GM12878 (cell line): Measurements from ENCODE around the gene KLHDC9. TPM values are rescaled to one million over a fixed set of nuclear protein-coding genes. Genes with fewer than 3 reads are reported as not detected.

Experiments
- ATAC-seq: fragments of 200-7000 bp; cut with Tn5 transposase; 3 replicates; pipeline ENCODE4 v1.9.1; 2020; ENCODE audit warnings: mild to moderate bottlenecking, moderate library complexity
- BruUV-seq: library from RNA; stranded (reverse); fragments of 400-500 nt; replicated peaks from 2 replicates; lab custom pipeline; 2021; lab: Mats Ljungman, UMichigan
- CTCF ChIA-PET: fragments of 300-600 bp; sonication (Branson Sonifier 250); formaldehyde crosslinking; extraction: SDS; loops from one replicate; lab custom pipeline; 2021; ENCODE audit warnings: inconsistent platforms; lab: Yijun Ruan, JAX
- POLR2A ChIA-PET: fragments of 350-600 bp; formaldehyde crosslinking; extraction: SDS; loops from one replicate; lab custom pipeline; 2021; ENCODE audit warnings: inconsistent platforms; lab: Charles Lee
- RAD21 ChIA-PET: fragments of 300-600 bp; sonication (Branson Sonifier 250); formaldehyde crosslinking; loops from one replicate; lab custom pipeline; 2023; ENCODE audit warnings: antibody characterized with exemption; ENCODE audit not compliant: unreplicated experiment; lab: Charles Lee
- SMC1A ChIA-PET: fragments of 300-600 bp; sonication (Branson Sonifier 250); formaldehyde crosslinking; loops from one replicate; lab custom pipeline; 2023; ENCODE audit not compliant: unreplicated experiment, uncharacterized antibody; lab: Charles Lee
- DNase-seq: peaks from one replicate; pipeline ENCODE4 v3.0.0-alpha.2; 2011; ENCODE audit warnings: low read depth, low spot score
- FAIRE-seq: peaks from 3 replicates; lab custom pipeline; 2011; peaks lifted over from hg19 to GRCh38; lab: Jason Lieb, UNC
- H2AFZ ChIP-seq: 2 replicates; pipeline ENCODE4 v1.6.0; 2011; ENCODE audit warnings: low read depth, low read length, control low read depth; ENCODE audit not compliant: control insufficient read depth
- H3K27ac ChIP-seq: 2 replicates; pipeline ENCODE4 v1.5.1; 2011; ENCODE audit warnings: control low read depth; ENCODE audit not compliant: control insufficient read depth, insufficient read depth
- H3K27me3 ChIP-seq, 2 experiments: replicated peaks in 1 of 2; 2 replicates each; pipeline versions ENCODE4 v1.6.0 to v1.6.1; 2011; ENCODE audit warnings: low read length in 1 of 2; ENCODE audit not compliant: control insufficient read depth in 2 of 2, insufficient read depth in 2 of 2
- H3K36me3 ChIP-seq, 2 experiments: 2 replicates each; pipeline ENCODE4 v1.5.1; 2011; ENCODE audit warnings: low read length in 1 of 2; ENCODE audit not compliant: control insufficient read depth in 2 of 2, insufficient read depth in 2 of 2
- H3K4me1 ChIP-seq: 2 replicates; pipeline ENCODE4 v1.6.1; 2011; ENCODE audit warnings: mild to moderate bottlenecking, low read length, moderate library complexity, mixed read lengths; ENCODE audit not compliant: control insufficient read depth, insufficient read depth
- H3K4me2 ChIP-seq: 2 replicates; pipeline ENCODE4 v1.6.0; 2011; ENCODE audit warnings: control low read depth; ENCODE audit not compliant: control insufficient read depth, insufficient read depth
- H3K4me3 ChIP-seq: fragments of 200-600 bp; sonication (generic); 2 replicates; pipeline ENCODE4 v1.5.1; 2016
- H3K79me2 ChIP-seq: 2 replicates; pipeline ENCODE4 v1.6.0; 2011; ENCODE audit warnings: low read length; ENCODE audit not compliant: control insufficient read depth, insufficient read depth
- H3K9ac ChIP-seq: 2 replicates; pipeline ENCODE4 v1.8.0; 2011; ENCODE audit warnings: low read length, control low read depth, mixed read lengths; ENCODE audit not compliant: control insufficient read depth, insufficient read depth
- H3K9me3 ChIP-seq: replicated peaks from 3 replicates; pipeline ENCODE4 v1.5.1; 2011; ENCODE audit warnings: mild to moderate bottlenecking, low read length; ENCODE audit not compliant: control insufficient read depth, insufficient read depth
- H4K20me1 ChIP-seq: 2 replicates; pipeline ENCODE4 v1.6.0; 2011; ENCODE audit not compliant: control insufficient read depth, insufficient read depth
- JUNB ChIP-seq: IDR thresholded peaks from 2 replicates; pipeline ENCODE4 v1.6.1; 2016; ENCODE audit warnings: antibody characterized with exemption, mild to moderate bottlenecking
- MTA2 ChIP-seq: fragments of 450-650 bp; IDR thresholded peaks from 2 replicates; pipeline ENCODE4 v1.6.1; 2016; ENCODE audit warnings: low read depth, mild to moderate bottlenecking, moderate library complexity
- NBN ChIP-seq: fragments of 450-650 bp; IDR thresholded peaks from 2 replicates; pipeline ENCODE4 v1.6.1; 2016
- NFYA ChIP-seq: IDR thresholded peaks from 2 replicates; pipeline ENCODE4 v1.6.1; 2011; ENCODE audit warnings: low read depth, mild to moderate bottlenecking, low read length, improper control_type of control experiment, borderline replicate concordance
- NKRF ChIP-seq: fragments of 450-650 bp; conservative IDR thresholded peaks from 2 replicates; pipeline ENCODE4 v1.6.1; 2017; ENCODE audit warnings: mild to moderate bottlenecking, moderate library complexity
- POLR2AphosphoS2 ChIP-seq: IDR thresholded peaks from 2 replicates; pipeline ENCODE4 v1.6.1; 2011; ENCODE audit warnings: low read depth, mild to moderate bottlenecking, low read length, improper control_type of control experiment, moderate library complexity
- RAD21 ChIP-seq: IDR thresholded peaks from 2 replicates; pipeline ENCODE4 v1.6.1; 2011; ENCODE audit warnings: mild to moderate bottlenecking, low read depth, low read length, moderate library complexity; ENCODE audit not compliant: insufficient read depth
- SMAD5 ChIP-seq: IDR thresholded peaks from 2 replicates; pipeline ENCODE4 v1.6.1; 2016; ENCODE audit warnings: antibody characterized with exemption, low read depth
- SRF ChIP-seq, 2 experiments: IDR thresholded peaks; 2 replicates each; pipeline ENCODE4 v1.6.1; 2011; ENCODE audit warnings: low read depth in 2 of 2, low read length in 2 of 2, mild to moderate bottlenecking in 1 of 2, moderate library complexity in 1 of 2
- TAF1 ChIP-seq: IDR thresholded peaks from 2 replicates; pipeline ENCODE4 v1.6.1; 2011; ENCODE audit warnings: mild to moderate bottlenecking, low read depth, low read length, borderline replicate concordance
- WGBS: methylation state at CpG from one replicate; pipeline ENCODE4 v1.1.6; 2016; ENCODE audit warnings: low lambda C conversion rate; ENCODE audit not compliant: insufficient replicate concordance, insufficient coverage; ENCODE audit errors: missing lambda C conversion rate; 5-methylcytosine and 5-hydroxymethylcytosine counted together
- in situ Hi-C: fragments of 300-500 bp; cut with MboI; formaldehyde crosslinking; loops from 9 replicates; pipeline ENCODE4 v1.14.3; 2018; ENCODE audit warnings: mixed read lengths
- intact Hi-C: fragments of 100-400 bp; cut with micrococcal nuclease; formaldehyde crosslinking; loops from one replicate; pipeline ENCODE4 v1.14.2; 2022; ENCODE audit not compliant: unreplicated experiment
- polyA plus RNA-seq, 11 experiments: library from polyadenylated mRNA; depleted of rRNA in 4 of 11; unstranded in 6 of 11; stranded (reverse) in 5 of 11; fragments of >200 nt; fragmentation: Nextera tagmentation in 4 of 11; fragmentation: Illumina TruSeq in 1 of 11; extraction: Ambion mirVana in 4 of 11; extraction: Trizol in 1 of 11; gene quantifications; 1 replicate in 1 of 11; 2 replicates in 10 of 11; pipeline versions ENCODE4 v1.2.1 to v1.2.3, GENCODE V29; 2011 to 2016; ENCODE audit warnings: inconsistent platforms in 2 of 11, missing spikeins in 2 of 11, low read depth in 1 of 11
- total RNA-seq, 4 experiments: library from RNA; depleted of rRNA in 3 of 4; stranded (reverse); fragments of >200 nt in 3 of 4; fragmentation: Illumina TruSeq in 1 of 4; extraction: Trizol in 1 of 4; gene quantifications; 2 replicates each; pipeline versions ENCODE4 v1.2.1 to v1.2.3, GENCODE V29; 2013 to 2021
- TF ChIP-seq, protein P1 (sequence below): IDR thresholded peaks from 2 replicates; pipeline ENCODE4 v1.6.1; 2011; ENCODE audit warnings: borderline replicate concordance, low read depth, mild to moderate bottlenecking, moderate library complexity, low read length; ENCODE audit not compliant: insufficient read depth, poor library complexity, severe bottlenecking
- TF ChIP-seq, protein P2 (sequence below): fragments of 450-650 bp; IDR thresholded peaks from 2 replicates; pipeline ENCODE4 v1.6.1; 2018; ENCODE audit warnings: mild to moderate bottlenecking, low read depth, moderate library complexity; ENCODE audit not compliant: partially characterized antibody

The KLHDC9 gene
- total and polyA plus RNA-seq, 10 of the 15 experiments (the other 5 are each of a cell fraction or from before 2014, with no cell fraction given) = 0.66 to 4.9 (median 2.6) TPM

GRCh38 chr1:161130266-161130665 lies 32.1 kb downstream of the KLHDC9 start:
- SMC1A ChIA-PET = interaction anchor here (1.2 to 1.6 kb wide), 2 partner anchors 9 to 28 kb away, joined by 3 to 4 read pairs; no protein-coding TSS in a partner anchor
- WGBS = 100% methylated on average over 1 of the region's 1 CpG
- in situ Hi-C loops (no loop called here), intact Hi-C loops (no loop called here)
- ATAC-seq = no peak
- H3K4me2 ChIP-seq = no peak overlapping the region
- RAD21 ChIA-PET = no interaction called here
- BruUV-seq = no TSS peak
- H3K36me3 ChIP-seq = peaks cover 0 to 14% of the 10 kb centered on the region in 2 experiments; a peak in 2 of 4 replicates
- no peaks in the 10 kb centered on the region; the same call in 1 of the 2 replicates for H4K20me1 ChIP-seq
- H3K27ac ChIP-seq = no peak overlapping the region
- peaks cover 3% of the 10 kb centered on the region for H3K4me1 ChIP-seq
- H3K79me2 ChIP-seq = peaks cover 50% of the 10 kb centered on the region
- no peak for TF ChIP-seq NFYA
- no peak for TF ChIP-seq MTA2
- TF ChIP-seq NKRF = no peak
- TF ChIP-seq, protein P1, sequence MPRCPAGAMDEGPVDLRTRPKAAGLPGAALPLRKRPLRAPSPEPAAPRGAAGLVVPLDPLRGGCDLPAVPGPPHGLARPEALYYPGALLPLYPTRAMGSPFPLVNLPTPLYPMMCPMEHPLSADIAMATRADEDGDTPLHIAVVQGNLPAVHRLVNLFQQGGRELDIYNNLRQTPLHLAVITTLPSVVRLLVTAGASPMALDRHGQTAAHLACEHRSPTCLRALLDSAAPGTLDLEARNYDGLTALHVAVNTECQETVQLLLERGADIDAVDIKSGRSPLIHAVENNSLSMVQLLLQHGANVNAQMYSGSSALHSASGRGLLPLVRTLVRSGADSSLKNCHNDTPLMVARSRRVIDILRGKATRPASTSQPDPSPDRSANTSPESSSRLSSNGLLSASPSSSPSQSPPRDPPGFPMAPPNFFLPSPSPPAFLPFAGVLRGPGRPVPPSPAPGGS = no peak
- TF ChIP-seq, protein P2, sequence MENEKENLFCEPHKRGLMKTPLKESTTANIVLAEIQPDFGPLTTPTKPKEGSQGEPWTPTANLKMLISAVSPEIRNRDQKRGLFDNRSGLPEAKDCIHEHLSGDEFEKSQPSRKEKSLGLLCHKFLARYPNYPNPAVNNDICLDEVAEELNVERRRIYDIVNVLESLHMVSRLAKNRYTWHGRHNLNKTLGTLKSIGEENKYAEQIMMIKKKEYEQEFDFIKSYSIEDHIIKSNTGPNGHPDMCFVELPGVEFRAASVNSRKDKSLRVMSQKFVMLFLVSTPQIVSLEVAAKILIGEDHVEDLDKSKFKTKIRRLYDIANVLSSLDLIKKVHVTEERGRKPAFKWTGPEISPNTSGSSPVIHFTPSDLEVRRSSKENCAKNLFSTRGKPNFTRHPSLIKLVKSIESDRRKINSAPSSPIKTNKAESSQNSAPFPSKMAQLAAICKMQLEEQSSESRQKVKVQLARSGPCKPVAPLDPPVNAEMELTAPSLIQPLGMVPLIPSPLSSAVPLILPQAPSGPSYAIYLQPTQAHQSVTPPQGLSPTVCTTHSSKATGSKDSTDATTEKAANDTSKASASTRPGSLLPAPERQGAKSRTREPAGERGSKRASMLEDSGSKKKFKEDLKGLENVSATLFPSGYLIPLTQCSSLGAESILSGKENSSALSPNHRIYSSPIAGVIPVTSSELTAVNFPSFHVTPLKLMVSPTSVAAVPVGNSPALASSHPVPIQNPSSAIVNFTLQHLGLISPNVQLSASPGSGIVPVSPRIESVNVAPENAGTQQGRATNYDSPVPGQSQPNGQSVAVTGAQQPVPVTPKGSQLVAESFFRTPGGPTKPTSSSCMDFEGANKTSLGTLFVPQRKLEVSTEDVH = no peak
- TF ChIP-seq RAD21 = no peak
- TF ChIP-seq POLR2AphosphoS2 = no peak
- no peak for TF ChIP-seq JUNB
- no peak for TF ChIP-seq SRF (IDR thresholded peaks at IDR 0.05; ENCODE audit: low read depth in 2 of 2, low read length in 2 of 2)
- no peak for TF ChIP-seq SMAD5
- no peak for TF ChIP-seq NBN
- no peak for TF ChIP-seq TAF1
- H2AFZ ChIP-seq = no peak overlapping the region
- no peaks in the 10 kb centered on the region for H3K27me3 ChIP-seq
- no peaks in the 10 kb centered on the region for H3K9me3 ChIP-seq
- POLR2A ChIA-PET = interaction anchor here (0.6 to 0.7 kb wide), 2 partner anchors 27 to 36 kb away, joined by 3 read pairs; no protein-coding TSS in a partner anchor
- peak overlapping the region; percentile 93; the same call in 1 of the 2 replicates for H3K4me3 ChIP-seq
- H3K9ac ChIP-seq = no peak overlapping the region
- no peak for FAIRE-seq
- CTCF ChIA-PET = interaction anchor here (0.7 to 1.8 kb wide), 3 partner anchors 11 to 252 kb away, joined by 3 to 7 read pairs (median 4); no protein-coding TSS in a partner anchor
- no peak for DNase-seq
